Lung (tissue), 12 donors: Measurements from ENCODE around the gene AGR3. TPM values are rescaled to one million over a fixed set of nuclear protein-coding genes. Genes with fewer than 3 reads are reported as not detected.
"Not testable (repeated sequence)": the region's sequence is repeated elsewhere in the genome, so short reads cannot be mapped to it uniquely, and the experiment has no call there.

Source experiments
- ATAC-seq: fragments of 200-7000 bp; cut with Tn5 transposase; one replicate; pipeline ENCODE4 v1.9.1; 2020; ENCODE audit warnings: moderate number of reproducible peaks; ENCODE audit not compliant: insufficient read depth, low FRiP score
- DNase-seq, 3 donors: peaks; one replicate each; pipeline ENCODE4 v3.0.0-alpha.2; 2013 to 2017
- H3K27ac ChIP-seq, 2 donors: one replicate each; pipeline ENCODE4 v1.5.1; 2013; ENCODE audit warnings: mild to moderate bottlenecking in 2 of 2, moderate library complexity in 2 of 2, control low read depth in 1 of 2, inconsistent platforms in 1 of 2, low read depth in 1 of 2, low read length in 1 of 2
- H3K27me3 ChIP-seq, 3 donors: one replicate each; pipeline ENCODE4 v1.5.1; 2013; ENCODE audit warnings: low read length in 2 of 3; ENCODE audit not compliant: control insufficient read depth in 3 of 3, insufficient read depth in 3 of 3
- H3K36me3 ChIP-seq, 4 donors: one replicate each; pipeline ENCODE4 v1.5.1; 2013; ENCODE audit warnings: low read length in 4 of 4, mild to moderate bottlenecking in 1 of 4, moderate library complexity in 1 of 4; ENCODE audit not compliant: control insufficient read depth in 4 of 4, insufficient read depth in 4 of 4
- H3K4me1 ChIP-seq, 5 donors: one replicate each; pipeline ENCODE4 v1.5.1; 2013; ENCODE audit warnings: low read length in 5 of 5, mild to moderate bottlenecking in 2 of 5, moderate library complexity in 1 of 5; ENCODE audit not compliant: control insufficient read depth in 5 of 5, insufficient read depth in 5 of 5
- H3K4me3 ChIP-seq: one replicate; pipeline ENCODE4 v1.5.1; 2013; ENCODE audit warnings: mild to moderate bottlenecking, control low read depth, moderate library complexity
- H3K9ac ChIP-seq, 2 donors: one replicate each; pipeline ENCODE4 v1.5.1; 2013; ENCODE audit warnings: low read length in 2 of 2, control low read depth in 1 of 2; ENCODE audit not compliant: insufficient read depth in 1 of 2
- H3K9me3 ChIP-seq, 4 donors: one replicate each; pipeline ENCODE4 v1.5.1; 2013; ENCODE audit warnings: low read length in 3 of 4, mild to moderate bottlenecking in 1 of 4, moderate library complexity in 1 of 4; ENCODE audit not compliant: control insufficient read depth in 4 of 4, insufficient read depth in 3 of 4
- CTCF ChIP-seq: IDR thresholded peaks from 2 replicates; pipeline ENCODE4 v1.5.1; 2012; ENCODE audit warnings: mild to moderate bottlenecking; ENCODE audit errors: control extremely low read depth, extremely low read depth
- WGBS, 2 donors: extraction: QIAGEN DNeasy Blood & Tissue Kit; methylation state at CpG; one replicate each; pipeline ENCODE4 v1.1.7; 2013; 5-methylcytosine and 5-hydroxymethylcytosine counted together
- polyA plus RNA-seq, 2 donors: library from polyadenylated mRNA; stranded (reverse); fragments of 200-250 nt; gene quantifications; one replicate each; pipeline ENCODE4 v1.2.1, GENCODE V29; 2013
- total RNA-seq, 2 donors: library from RNA; depleted of rRNA in 1 of 2; stranded (reverse); fragments of >200 nt in 1 of 2; gene quantifications; one replicate each; pipeline ENCODE4 v1.2.1, GENCODE V29; 2014 to 2021
- donor health status: control.
- donor health status: control.
- donor health status: Bipolar disorder and iron deficiency.
- donor health status: healthy.
- donor health status: DM: yes; HTN: yes; CAD: no.

AGR3 gene
- total and polyA plus RNA-seq, 4 donors = 136 to 464 (median 188) TPM

- H3K4me3 ChIP-seq = no peak overlapping the region
- DNase-seq = no peak
- no peaks in the 10 kb centered on the region for H3K36me3 ChIP-seq
- no peaks in the 10 kb centered on the region for H3K9me3 ChIP-seq
- no peak overlapping the region for H3K9ac ChIP-seq
- H3K27ac ChIP-seq = no peak overlapping the region
- WGBS, 2 donors = 81 to 86% methylated on average over 1 of the region's 1 CpG
- no peaks in the 10 kb centered on the region for H3K4me1 ChIP-seq
- no peak for TF ChIP-seq CTCF
- no peaks in the 10 kb centered on the region for H3K27me3 ChIP-seq
- no peak for ATAC-seq
These were observed 2.6 kb downstream of the AGR3 start for GRCh38 chr7:16879181-16879580.

GRCh38 chr7:16875861-16876260 lies 5.9 kb downstream of the AGR3 start:
- H3K27me3 ChIP-seq = no peaks in the 10 kb centered on the region
- H3K4me3 ChIP-seq = no peak overlapping the region
- WGBS, 2 donors = 89 to 94% methylated on average over 1 of the region's 1 CpG
- H3K9ac ChIP-seq = no peak overlapping the region
- H3K9me3 ChIP-seq = peaks cover 0 to 4% (median under 1%) of the 10 kb centered on the region in 4 donors
- no peaks in the 10 kb centered on the region for H3K4me1 ChIP-seq
- H3K27ac ChIP-seq = no peak overlapping the region
- no peaks in the 10 kb centered on the region for H3K36me3 ChIP-seq
- ATAC-seq = no peak
- no peak for TF ChIP-seq CTCF
- no peak for DNase-seq

GRCh38 chr7:16874066-16874465 lies 7.7 kb downstream of the AGR3 start:
- Histone ChIP-seq H3K27me3 (no peaks in the 10 kb centered on the region), H3K4me1 (no peaks in the 10 kb centered on the region), H3K27ac (no peak overlapping the region), H3K9ac (no peak overlapping the region), H3K36me3 (no peaks in the 10 kb centered on the region), H3K9me3 (peaks cover 0 to 4% (median under 1%) of the 10 kb centered on the region in 4 donors), H3K4me3 (no peak overlapping the region)
- TF ChIP-seq CTCF = no peak
- WGBS, 2 donors = 55 to 67% methylated on average over 4 of the region's 4 CpGs
- ATAC-seq (no peak), DNase-seq (no peak)

- no peak for ATAC-seq
- H3K4me1 ChIP-seq = peaks cover 0 to 3% (median 0%) of the 10 kb centered on the region in 5 donors
- TF ChIP-seq CTCF = no peak
- no peak overlapping the region for H3K27ac ChIP-seq
- H3K36me3 ChIP-seq = peaks cover 0 to 2% (median 0%) of the 10 kb centered on the region in 4 donors
- DNase-seq = no peak
- peaks cover 0 to 3% (median under 1%) of the 10 kb centered on the region in 4 donors for H3K9me3 ChIP-seq
- H3K27me3 ChIP-seq = no peaks in the 10 kb centered on the region
- H3K9ac ChIP-seq = no peak overlapping the region
- no peak overlapping the region for H3K4me3 ChIP-seq
These were observed 14.5 kb downstream of the AGR3 start for GRCh38 chr7:16867328-16867727.

GRCh38 chr7:16853189-16853588 lies 28.6 kb downstream of the AGR3 start:
- H3K36me3 ChIP-seq, H3K4me1 ChIP-seq, DNase-seq, ATAC-seq, H3K9me3 ChIP-seq, H3K9ac ChIP-seq, H3K4me3 ChIP-seq, H3K27me3 ChIP-seq, H3K27ac ChIP-seq: not testable (repeated sequence)
- WGBS, 2 donors = 95% methylated on average over 11 of the region's 11 CpGs
